ENCODE data around the gene KCNG2. TPM values are rescaled to one million over a fixed set of nuclear protein-coding genes. Genes with fewer than 3 reads are reported as not detected.

The KCNG2 gene
- total RNA-seq, 1 experiment from 2014 or later = not detected

- DNase-seq (ENCODE audit: low read depth, low spot score) (no peak), ATAC-seq (0 out of 2 replicates have a peak, but pooled peaks have one; percentile 27)
- BruUV-seq (replicated peaks) = no TSS peak
- Histone ChIP-seq H3K9me2 (ENCODE audit: insufficient read depth) (no peaks in the 10 kb centered on the region), H2AFZ (ENCODE audit: low read depth, low read length, poor library complexity, severe bottlenecking) (no peak overlapping the region), H4K20me1 (ENCODE audit: insufficient read depth) (no peaks in the 10 kb centered on the region), H3K79me2 (ENCODE audit: insufficient read depth, low read length) (no peaks in the 10 kb centered on the region), H3K4me1 (ENCODE audit: control insufficient read depth in 1 of 2, insufficient read depth in 2 of 2, low read length in 2 of 2) (no peaks in the 10 kb centered on the region; a peak in 1 of 4 replicates), H3K9me3 (ENCODE audit: control insufficient read depth in 1 of 2, insufficient read depth in 1 of 2, low read depth in 1 of 2, low read length in 2 of 2) (no peaks in the 10 kb centered on the region), H3K4me3 (replicated peaks in 1 of 2; ENCODE audit: low read depth in 1 of 2, low read length in 2 of 2) (no peak overlapping the region), H3K9ac (ENCODE audit: low read length) (no peak overlapping the region), H3K27ac (ENCODE audit: low read depth, low read length) (no peak overlapping the region), H3K4me2 (ENCODE audit: low read length) (no peak overlapping the region), H3K36me3 (ENCODE audit: control insufficient read depth in 1 of 2, insufficient read depth in 2 of 2, low read length in 2 of 2) (no peaks in the 10 kb centered on the region), H3K27me3 (ENCODE audit: insufficient read depth, low read length) (0 out of 2 replicates have a peak, but pooled peaks cover 8% of the 10 kb centered on the region)
- ChIA-PET RAD21 (ENCODE audit: low non-redundant PET in 1 of 2, low total read pairs in 2 of 2, uncharacterized antibody in 2 of 2, unreplicated experiment in 2 of 2) (no interaction called here), POLR2A (no interaction called here), CTCF (no interaction called here)
- intact Hi-C loops (cut with micrococcal nuclease) = no loop called here
- TF ChIP-seq EGR1 (IDR thresholded peaks at IDR 0.05; ENCODE audit: low read depth) = no peak
- TF ChIP-seq REST (IDR thresholded peaks at IDR 0.05; ENCODE audit: low read depth) = no peak
- no peak for TF ChIP-seq ZNF274 (IDR thresholded peaks at IDR 0.05; ENCODE audit: low read depth, low read length)
- no peak for TF ChIP-seq EZH2phosphoT487 (IDR thresholded peaks at IDR 0.05; ENCODE audit: borderline replicate concordance)
- TF ChIP-seq CBX3 (IDR thresholded peaks at IDR 0.05; ENCODE audit: low read depth) = no peak
- no peak for TF ChIP-seq CEBPB (IDR thresholded peaks at IDR 0.05; ENCODE audit: low read depth)
- no peak for TF ChIP-seq ELF1 (IDR thresholded peaks at IDR 0.05; ENCODE audit: borderline replicate concordance, low read depth)
- TF ChIP-seq SIN3A (IDR thresholded peaks at IDR 0.05; ENCODE audit: low read depth) = no peak
- TF ChIP-seq POLR2A (IDR thresholded peaks at IDR 0.05; ENCODE audit: borderline replicate concordance, extremely low read depth, insufficient read depth, insufficient read length) = no peak
- no peak for TF ChIP-seq SP1 (IDR thresholded peaks at IDR 0.05; ENCODE audit: low read depth)
- no peak for TF ChIP-seq YY1 (IDR thresholded peaks at IDR 0.05; ENCODE audit: extremely low read depth, insufficient replicate concordance, low read depth, low read length)
- no peak for TF ChIP-seq CTCF (IDR thresholded peaks at IDR 0.05 in 2 of 3, conservative IDR thresholded peaks at IDR 0.05 in 1 of 3; ENCODE audit: borderline replicate concordance in 1 of 3, insufficient read depth in 1 of 3, low read depth in 2 of 3, low read length in 2 of 3)
- TF ChIP-seq MAX (IDR thresholded peaks at IDR 0.05) = no peak
- no peak for TF ChIP-seq RAD21 (IDR thresholded peaks at IDR 0.05; ENCODE audit: low read depth)
- TF ChIP-seq JUND (IDR thresholded peaks at IDR 0.05) = no peak
- TF ChIP-seq FOSL1 (IDR thresholded peaks at IDR 0.05; ENCODE audit: low read depth) = no peak
- TF ChIP-seq ATF3 (IDR thresholded peaks at IDR 0.05) = no peak
- no peak for TF ChIP-seq ZBTB33 (IDR thresholded peaks at IDR 0.05; ENCODE audit: extremely low read depth, insufficient replicate concordance, low read length)
- no peak for TF ChIP-seq POLR2AphosphoS5 (IDR thresholded peaks at IDR 0.05; ENCODE audit: low read depth, low read length)
- no peak for TF ChIP-seq EZH2 (IDR thresholded peaks at IDR 0.05)
Measured at GRCh38 chr18:79857082-79857671, 59.4 kb downstream of the KCNG2 start.

Measured in HCT116 (cell line).